Measurements from ENCODE around the gene CFAP251. TPM values are rescaled to one million over a fixed set of nuclear protein-coding genes. Genes with fewer than 3 reads are reported as not detected.

Gene CFAP251
- total and polyA plus RNA-seq, 2 of the 13 experiments (the other 11 are each of a cell fraction or from before 2014, with no cell fraction given) = 0.30 to 0.42 TPM

DNA sequence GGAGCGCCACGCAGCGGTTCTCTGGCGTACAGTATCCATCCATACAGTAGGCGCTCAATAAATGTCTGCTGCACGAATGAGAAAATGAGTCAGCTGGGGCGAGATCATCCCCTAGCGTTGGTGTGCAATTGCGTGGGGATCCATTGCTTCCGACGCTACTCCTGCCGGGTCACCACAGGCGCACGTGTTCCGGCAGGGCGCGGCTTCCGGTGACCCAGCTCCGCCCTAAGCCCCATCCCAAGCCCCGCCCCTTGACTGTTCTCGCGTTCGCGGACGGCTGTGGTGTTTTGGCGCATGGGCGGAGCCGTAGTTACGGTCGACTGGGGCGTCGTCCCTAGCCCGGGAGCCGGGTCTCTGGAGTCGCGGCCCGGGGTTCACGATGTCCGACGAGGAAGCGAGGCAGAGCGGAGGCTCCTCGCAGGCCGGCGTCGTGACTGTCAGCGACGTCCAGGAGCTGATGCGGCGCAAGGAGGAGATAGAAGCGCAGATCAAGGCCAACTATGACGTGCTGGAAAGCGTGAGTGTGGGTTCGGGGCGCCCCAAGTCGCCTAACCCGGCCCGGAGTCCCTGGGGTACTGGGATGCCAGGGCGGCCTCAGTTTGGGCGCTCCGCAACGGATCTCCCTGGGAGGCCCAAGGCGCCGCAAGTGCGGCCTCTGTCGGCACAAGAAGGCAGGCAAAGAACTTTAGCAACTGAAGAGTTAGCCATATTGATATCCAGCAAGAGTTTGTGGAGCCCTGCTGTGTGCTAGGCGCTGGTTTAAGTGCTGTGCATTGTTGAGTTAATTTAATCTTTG is 29.7 kb upstream of the CFAP251 start, which contains the start of gene PSMD9 (continued):
- TF ChIP-seq MXI1 (IDR thresholded peaks at IDR 0.05; ENCODE audit: borderline replicate concordance, low read depth, low read length) (peak; percentile 99), JARID2 (CRISPR knock-in tag; IDR thresholded peaks at IDR 0.05; ENCODE audit: insufficient replicate concordance) (peak; percentile 77), CBX5 (CRISPR knock-in tag; IDR thresholded peaks at IDR 0.05; ENCODE audit: borderline replicate concordance) (peak; percentile 66; the same call in 1 of the 2 replicates), ZNF720 (CRISPR knock-in tag; IDR thresholded peaks at IDR 0.05) (0 out of 2 replicates have a peak, but pooled peaks have one; percentile 33), ZSCAN31 (CRISPR knock-in tag; IDR thresholded peaks at IDR 0.05; ENCODE audit: low read depth) (peak; percentile 97), RFXANK (CRISPR knock-in tag; IDR thresholded peaks at IDR 0.05) (0 out of 2 replicates have a peak, but pooled peaks have one; percentile 60), ZBTB8A (CRISPR knock-in tag; IDR thresholded peaks at IDR 0.05; ENCODE audit: borderline replicate concordance, low read depth) (peak; percentile 95; the same call in 1 of the 2 replicates), ZNF775 (CRISPR knock-in tag; IDR thresholded peaks at IDR 0.05; ENCODE audit: borderline replicate concordance) (peak; percentile 85), ZNF777 (CRISPR knock-in tag; IDR thresholded peaks at IDR 0.05) (peak; percentile 23; the same call in 1 of the 2 replicates), NR2C2 (CRISPR knock-in tag; IDR thresholded peaks at IDR 0.05; ENCODE audit: borderline replicate concordance) (peak; percentile 99), SNAPC5 (CRISPR knock-in tag; IDR thresholded peaks at IDR 0.05; ENCODE audit: borderline replicate concordance) (peak; percentile 81; the same call in 1 of the 2 replicates), HNF4A (CRISPR knock-in tag; IDR thresholded peaks at IDR 0.05) (peak; percentile 38; the same call in 1 of the 2 replicates), ARID3A (IDR thresholded peaks at IDR 0.05; ENCODE audit: low read depth, low read length) (peak; percentile 61; the same call in 1 of the 2 replicates), ZNF225 (CRISPR knock-in tag; IDR thresholded peaks at IDR 0.05) (peak; percentile 47; the same call in 1 of the 2 replicates), AHR (CRISPR knock-in tag; IDR thresholded peaks at IDR 0.05) (0 out of 2 replicates have a peak, but pooled peaks have one; percentile 79), ZNF205 (CRISPR knock-in tag; IDR thresholded peaks at IDR 0.05) (peak; percentile 91; the same call in 1 of the 2 replicates), ZNF567 (CRISPR knock-in tag; IDR thresholded peaks at IDR 0.05; ENCODE audit: borderline replicate concordance) (peak; percentile 38; the same call in 1 of the 2 replicates), LCORL (IDR thresholded peaks at IDR 0.05) (no peak), LCORL (CRISPR knock-in tag; IDR thresholded peaks at IDR 0.05) (peak; percentile 94)
- TF ChIP-seq, protein P1, sequence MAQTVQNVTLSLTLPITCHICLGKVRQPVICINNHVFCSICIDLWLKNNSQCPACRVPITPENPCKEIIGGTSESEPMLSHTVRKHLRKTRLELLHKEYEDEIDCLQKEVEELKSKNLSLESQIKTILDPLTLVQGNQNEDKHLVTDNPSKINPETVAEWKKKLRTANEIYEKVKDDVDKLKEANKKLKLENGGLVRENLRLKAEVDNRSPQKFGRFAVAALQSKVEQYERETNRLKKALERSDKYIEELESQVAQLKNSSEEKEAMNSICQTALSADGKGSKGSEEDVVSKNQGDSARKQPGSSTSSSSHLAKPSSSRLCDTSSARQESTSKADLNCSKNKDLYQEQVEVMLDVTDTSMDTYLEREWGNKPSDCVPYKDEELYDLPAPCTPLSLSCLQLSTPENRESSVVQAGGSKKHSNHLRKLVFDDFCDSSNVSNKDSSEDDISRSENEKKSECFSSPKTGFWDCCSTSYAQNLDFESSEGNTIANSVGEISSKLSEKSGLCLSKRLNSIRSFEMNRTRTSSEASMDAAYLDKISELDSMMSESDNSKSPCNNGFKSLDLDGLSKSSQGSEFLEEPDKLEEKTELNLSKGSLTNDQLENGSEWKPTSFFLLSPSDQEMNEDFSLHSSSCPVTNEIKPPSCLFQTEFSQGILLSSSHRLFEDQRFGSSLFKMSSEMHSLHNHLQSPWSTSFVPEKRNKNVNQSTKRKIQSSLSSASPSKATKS (CRISPR knock-in tag; IDR thresholded peaks at IDR 0.05) = 0 out of 2 replicates have a peak, but pooled peaks have one; percentile 55
- TF ChIP-seq, protein P2, sequence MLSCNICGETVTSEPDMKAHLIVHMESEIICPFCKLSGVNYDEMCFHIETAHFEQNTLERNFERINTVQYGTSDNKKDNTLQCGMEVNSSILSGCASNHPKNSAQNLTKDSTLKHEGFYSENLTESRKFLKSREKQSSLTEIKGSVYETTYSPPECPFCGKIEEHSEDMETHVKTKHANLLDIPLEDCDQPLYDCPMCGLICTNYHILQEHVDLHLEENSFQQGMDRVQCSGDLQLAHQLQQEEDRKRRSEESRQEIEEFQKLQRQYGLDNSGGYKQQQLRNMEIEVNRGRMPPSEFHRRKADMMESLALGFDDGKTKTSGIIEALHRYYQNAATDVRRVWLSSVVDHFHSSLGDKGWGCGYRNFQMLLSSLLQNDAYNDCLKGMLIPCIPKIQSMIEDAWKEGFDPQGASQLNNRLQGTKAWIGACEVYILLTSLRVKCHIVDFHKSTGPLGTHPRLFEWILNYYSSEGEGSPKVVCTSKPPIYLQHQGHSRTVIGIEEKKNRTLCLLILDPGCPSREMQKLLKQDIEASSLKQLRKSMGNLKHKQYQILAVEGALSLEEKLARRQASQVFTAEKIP (CRISPR knock-in tag; IDR thresholded peaks at IDR 0.05; ENCODE audit: borderline replicate concordance) = no peak
- TF ChIP-seq, protein P3, sequence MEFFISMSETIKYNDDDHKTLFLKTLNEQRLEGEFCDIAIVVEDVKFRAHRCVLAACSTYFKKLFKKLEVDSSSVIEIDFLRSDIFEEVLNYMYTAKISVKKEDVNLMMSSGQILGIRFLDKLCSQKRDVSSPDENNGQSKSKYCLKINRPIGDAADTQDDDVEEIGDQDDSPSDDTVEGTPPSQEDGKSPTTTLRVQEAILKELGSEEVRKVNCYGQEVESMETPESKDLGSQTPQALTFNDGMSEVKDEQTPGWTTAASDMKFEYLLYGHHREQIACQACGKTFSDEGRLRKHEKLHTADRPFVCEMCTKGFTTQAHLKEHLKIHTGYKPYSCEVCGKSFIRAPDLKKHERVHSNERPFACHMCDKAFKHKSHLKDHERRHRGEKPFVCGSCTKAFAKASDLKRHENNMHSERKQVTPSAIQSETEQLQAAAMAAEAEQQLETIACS (CRISPR knock-in tag; IDR thresholded peaks at IDR 0.05) = no peak
